Activated B cell treated with CpG ODN at 0.5 μM for 24 hours (primary cell): Measurements from ENCODE around the gene PPM1G. TPM values are rescaled to one million over a fixed set of nuclear protein-coding genes. Genes with fewer than 3 reads are reported as not detected.
A peak's percentile ranks its signal among the peaks of the same experiment; 100 is the strongest.

Experiments used
- ATAC-seq: fragments of 200-7000 bp; cut with Tn5 transposase; one replicate; pipeline ENCODE4 v1.10.0; 2021; ENCODE audit warnings: low read depth, mild to moderate bottlenecking, moderate library complexity
- CTCF ChIA-PET: fragments of 350-600 bp; sonication (Branson Sonifier 250); formaldehyde crosslinking; loops from one replicate; lab custom pipeline; 2021; ENCODE audit warnings: antibody characterized with exemption; lab: Charles Lee
- POLR2A ChIA-PET: fragments of 350-600 bp; sonication (Branson Sonifier 250); formaldehyde crosslinking; loops from one replicate; lab custom pipeline; 2021; ENCODE audit warnings: antibody characterized with exemption; lab: Charles Lee
- DNase-seq: peaks from one replicate; pipeline ENCODE4 v3.0.0; 2022
- H3K27ac Mint-ChIP-seq: one replicate; pipeline ENCODE4 v1.8.0; 2020; ENCODE audit warnings: mixed read lengths
- H3K27me3 Mint-ChIP-seq: one replicate; pipeline ENCODE4 v1.8.0; 2021; ENCODE audit warnings: mixed read lengths
- H3K36me3 Mint-ChIP-seq: one replicate; pipeline ENCODE4 v1.8.0; 2021; ENCODE audit warnings: low read depth, mixed read lengths
- H3K4me1 Mint-ChIP-seq: one replicate; pipeline ENCODE4 v1.8.0; 2021; ENCODE audit warnings: mixed read lengths
- H3K4me3 Mint-ChIP-seq: one replicate; pipeline ENCODE4 v1.8.0; 2020; ENCODE audit warnings: mild to moderate bottlenecking, mixed read lengths
- H3K9me3 Mint-ChIP-seq: one replicate; pipeline ENCODE4 v1.8.0; 2020; ENCODE audit warnings: mixed read lengths
- CTCF ChIP-seq: fragments of 200-600 bp; IDR thresholded peaks from one replicate; pipeline ENCODE4 v1.8.0; 2022; ENCODE audit warnings: antibody characterized with exemption, mild to moderate bottlenecking
- intact Hi-C: fragments of 100-400 bp; cut with micrococcal nuclease; formaldehyde crosslinking; loops from one replicate; pipeline ENCODE4 v1.15.1; 2024
- total RNA-seq: library from RNA; stranded (reverse); gene quantifications from 2 replicates; pipeline ENCODE4 v1.2.3, GENCODE V29; 2022

PPM1G gene
- total RNA-seq, 1 donor from 2014 or later = 74.7 TPM

- no peak overlapping the region for H3K4me3 Mint-ChIP-seq
- DNase-seq (no peak), ATAC-seq (no peak)
- no peaks in the 10 kb centered on the region for H3K4me1 Mint-ChIP-seq
- H3K9me3 Mint-ChIP-seq = no peaks in the 10 kb centered on the region
- TF ChIP-seq CTCF = no peak
- no peak overlapping the region for H3K27ac Mint-ChIP-seq
- intact Hi-C loops = no loop called here
- H3K36me3 Mint-ChIP-seq = no peaks in the 10 kb centered on the region
- ChIA-PET CTCF (no interaction called here), POLR2A (no interaction called here)
- no peaks in the 10 kb centered on the region for H3K27me3 Mint-ChIP-seq
These were observed 11.6 kb upstream of the PPM1G start for GRCh38 chr2:27420996-27421395.

- intact Hi-C loops = no loop called here
- no peak overlapping the region for H3K27ac Mint-ChIP-seq
These were observed 6.8 kb upstream of the PPM1G start for GRCh38 chr2:27416151-27416550.

GRCh38 chr2:27412419-27413152 is 3.2 kb upstream of the PPM1G start:
- intact Hi-C loops = no loop called here
- CTCF ChIA-PET = no interaction called here
- DNase-seq = no peak
- no peak for ATAC-seq
- Mint-ChIP-seq H3K4me1 (peaks cover 19% of the 10 kb centered on the region), H3K36me3 (peaks cover 5% of the 10 kb centered on the region), H3K27me3 (no peaks in the 10 kb centered on the region), H3K9me3 (no peaks in the 10 kb centered on the region), H3K27ac (no peak overlapping the region), H3K4me3 (no peak overlapping the region)
- POLR2A ChIA-PET = interaction anchor here (0.7 kb wide), 1 partner anchor 15 kb away, joined by 4 read pairs; no protein-coding TSS in a partner anchor
- no peak for TF ChIP-seq CTCF

More at GRCh38 chr2:27416151-27416550, 6.8 kb upstream of the PPM1G start:
- DNase-seq (no peak), ATAC-seq (no peak)
- no peaks in the 10 kb centered on the region for H3K4me1 Mint-ChIP-seq
- no peak for TF ChIP-seq CTCF
- H3K27me3 Mint-ChIP-seq = no peaks in the 10 kb centered on the region
- H3K4me3 Mint-ChIP-seq = no peak overlapping the region
- H3K36me3 Mint-ChIP-seq = no peaks in the 10 kb centered on the region
- POLR2A ChIA-PET = no interaction called here
- CTCF ChIA-PET = no interaction called here
- no peaks in the 10 kb centered on the region for H3K9me3 Mint-ChIP-seq

- peaks cover 33% of the 10 kb centered on the region for H3K4me1 Mint-ChIP-seq
- H3K9me3 Mint-ChIP-seq = no peaks in the 10 kb centered on the region
- H3K27ac Mint-ChIP-seq = peak overlapping the region; percentile 77
- ChIA-PET CTCF (no interaction called here), POLR2A (interaction anchor here (0.6 to 4.2 kb wide), 15 partner anchors 8 to 358 kb away, joined by 3 to 58 read pairs (median 7); partner anchors contain the start of genes AGBL5, CCDC121, EIF2B4 and GPN1)
- no peak for TF ChIP-seq CTCF
- H3K4me3 Mint-ChIP-seq = peak overlapping the region; percentile 87
- DNase-seq = no peak
- no peaks in the 10 kb centered on the region for H3K27me3 Mint-ChIP-seq
- peaks cover 23% of the 10 kb centered on the region for H3K36me3 Mint-ChIP-seq
- intact Hi-C loops = loop anchor here (1.0 to 10.0 kb wide), 9 partner anchors 20 to 255 kb away; partner anchors contain the start of genes CCDC121, EIF2B4, GPN1 and GTF3C2
- ATAC-seq = peak; percentile 10
These were observed 630 bp downstream of the PPM1G start for GRCh38 chr2:27408601-27409320.
